H1 (cell line): ENCODE results near the gene RBM20. TPM values are rescaled to one million over a fixed set of nuclear protein-coding genes. Genes with fewer than 3 reads are reported as not detected.

Experiments used
- CTCF ChIA-PET: fragments of 300-600 bp; sonication (Branson Sonifier 250); formaldehyde crosslinking; loops from one replicate; lab custom pipeline; 2021; ENCODE audit not compliant: partially characterized antibody; lab: Charles Lee
- POLR2A ChIA-PET: fragments of 300-600 bp; sonication (Branson Sonifier 250); formaldehyde crosslinking; loops from one replicate; lab custom pipeline; 2021; ENCODE audit warnings: inconsistent platforms; ENCODE audit not compliant: partially characterized antibody; lab: Charles Lee
- DNase-seq, 2 experiments: peaks; one replicate each; pipeline versions ENCODE4 v3.0.0 to v3.0.0-alpha.2; 2010 to 2022; ENCODE audit warnings: low spot score in 2 of 2, low read depth in 1 of 2, mixed read lengths in 1 of 2
- FAIRE-seq: peaks from 2 replicates; lab custom pipeline; 2011; peaks lifted over from hg19 to GRCh38; lab: Jason Lieb, UNC
- H2AFZ ChIP-seq: 2 replicates; pipeline ENCODE4 v1.8.1; 2012; ENCODE audit warnings: low read length, inconsistent platforms
- H2AK5ac ChIP-seq: 2 replicates; pipeline ENCODE4 v1.6.1; 2013; ENCODE audit warnings: low read depth, low read length
- H2BK120ac ChIP-seq: replicated peaks from 2 replicates; pipeline ENCODE3; 2013; ENCODE audit warnings: low read depth, low read length, inconsistent platforms
- H2BK12ac ChIP-seq: 2 replicates; pipeline ENCODE4 v1.6.1; 2013; ENCODE audit warnings: low read depth, low read length
- H2BK15ac ChIP-seq: 2 replicates; pipeline ENCODE4 v1.6.1; 2013; ENCODE audit warnings: low read length
- H2BK20ac ChIP-seq: 2 replicates; pipeline ENCODE4 v1.6.1; 2013; ENCODE audit warnings: low read length
- H2BK5ac ChIP-seq: 2 replicates; pipeline ENCODE4 v1.6.1; 2013; ENCODE audit warnings: low read depth, low read length
- H3K14ac ChIP-seq: 2 replicates; pipeline ENCODE4 v1.6.1; 2013; ENCODE audit warnings: inconsistent platforms; ENCODE audit not compliant: insufficient read length
- H3K18ac ChIP-seq: 2 replicates; pipeline ENCODE4 v1.6.1; 2013; ENCODE audit warnings: low read length; ENCODE audit errors: extremely low read depth
- H3K23ac ChIP-seq: 2 replicates; pipeline ENCODE4 v1.6.1; 2013; ENCODE audit warnings: inconsistent platforms; ENCODE audit not compliant: insufficient read length
- H3K23me2 ChIP-seq: 2 replicates; pipeline ENCODE4 v1.6.1; 2013; ENCODE audit warnings: low read depth, low read length
- H3K27ac ChIP-seq: 2 replicates; pipeline ENCODE4 v1.6.1; 2011; ENCODE audit warnings: low read depth, low read length, inconsistent platforms
- H3K27me3 ChIP-seq, 4 experiments: replicated peaks in 1 of 4; 1 replicate in 1 of 4; 2 replicates in 3 of 4; pipeline versions ENCODE4 v1.6.1 to v1.8.1; 2011 to 2013; ENCODE audit warnings: low read length in 3 of 4, mild to moderate bottlenecking in 3 of 4, inconsistent platforms in 2 of 4, mixed read lengths in 2 of 4, moderate library complexity in 1 of 4; ENCODE audit not compliant: control insufficient read depth in 3 of 4, insufficient read depth in 3 of 4; ENCODE audit errors: extremely low read depth in 1 of 4
- H3K36me3 ChIP-seq, 4 experiments: 2 replicates each; pipeline versions ENCODE4 v1.6.1 to v1.8.1; 2011 to 2013; ENCODE audit warnings: mild to moderate bottlenecking in 4 of 4, low read length in 3 of 4, moderate library complexity in 2 of 4, control low read depth in 1 of 4, inconsistent platforms in 1 of 4; ENCODE audit not compliant: insufficient read depth in 4 of 4, control insufficient read depth in 2 of 4
- H3K4ac ChIP-seq: replicated peaks from 2 replicates; pipeline ENCODE3; 2013; ENCODE audit warnings: low read length, low read depth, mixed read lengths, inconsistent platforms; ENCODE audit not compliant: insufficient read length
- H3K4me1 ChIP-seq, 4 experiments: replicated peaks in 1 of 4; 1 replicate in 1 of 4; 2 replicates in 3 of 4; pipeline versions ENCODE4 v1.6.1 to v1.8.1; 2011 to 2013; ENCODE audit warnings: low read length in 3 of 4, inconsistent platforms in 2 of 4, mixed read lengths in 1 of 4; ENCODE audit not compliant: insufficient read depth in 4 of 4, control insufficient read depth in 3 of 4
- H3K4me2 ChIP-seq, 2 experiments: 2 replicates each; pipeline versions ENCODE4 v1.6.1 to v1.8.1; 2011 to 2013; ENCODE audit warnings: low read depth in 2 of 2, low read length in 2 of 2, control low read depth in 1 of 2, inconsistent platforms in 1 of 2, mild to moderate bottlenecking in 1 of 2; ENCODE audit not compliant: insufficient read depth in 1 of 2
- H3K4me3 ChIP-seq, 4 experiments: fragments of 200-600, 300-600 bp in 1 of 4; sonication (generic), shearing (Covaris generic), sonication (Bioruptor Twin) in 1 of 4; 2 replicates each; pipeline versions ENCODE4 v1.5.1 to v1.8.1; 2011 to 2016; ENCODE audit warnings: low read length in 4 of 4, low read depth in 3 of 4, control low read depth in 2 of 4, inconsistent platforms in 2 of 4, mild to moderate bottlenecking in 2 of 4, mixed read lengths in 1 of 4, moderate library complexity in 1 of 4; ENCODE audit not compliant: insufficient read depth in 2 of 4; ENCODE audit errors: extremely low read depth in 1 of 4
- H3K56ac ChIP-seq: replicated peaks from 2 replicates; pipeline ENCODE3; 2013; ENCODE audit warnings: low read depth, mild to moderate bottlenecking, mixed read lengths, low read length, inconsistent platforms; ENCODE audit not compliant: insufficient read length
- H3K79me1 ChIP-seq: 2 replicates; pipeline ENCODE4 v1.6.1; 2013; ENCODE audit warnings: low read depth, low read length, control low read depth
- H3K79me2 ChIP-seq, 2 experiments: 2 replicates each; pipeline versions ENCODE4 v1.6.1 to v1.8.1; 2012 to 2013; ENCODE audit warnings: low read length in 2 of 2, mild to moderate bottlenecking in 2 of 2, inconsistent platforms in 1 of 2; ENCODE audit not compliant: insufficient read depth in 2 of 2, control insufficient read depth in 1 of 2
- H3K9ac ChIP-seq, 4 experiments: replicated peaks in 1 of 4; 1 replicate in 1 of 4; 2 replicates in 3 of 4; pipeline versions ENCODE4 v1.6.1 to v1.8.1; 2011 to 2013; ENCODE audit warnings: low read depth in 3 of 4, low read length in 3 of 4, control low read depth in 2 of 4, mild to moderate bottlenecking in 2 of 4, moderate library complexity in 2 of 4, inconsistent platforms in 1 of 4; ENCODE audit errors: extremely low read depth in 1 of 4
- H3K9me3 ChIP-seq, 2 experiments: 2 replicates each; pipeline versions ENCODE4 v1.6.1 to v1.8.1; 2012 to 2013; ENCODE audit warnings: mild to moderate bottlenecking in 2 of 2, moderate library complexity in 2 of 2, control low read depth in 1 of 2, inconsistent platforms in 1 of 2, low read depth in 1 of 2, low read length in 1 of 2, mixed read lengths in 1 of 2; ENCODE audit not compliant: insufficient read depth in 2 of 2
- H4K20me1 ChIP-seq, 2 experiments: replicated peaks in 1 of 2; 2 replicates each; pipeline versions ENCODE3 to v1.8.1; 2011 to 2013; ENCODE audit warnings: inconsistent platforms in 2 of 2, low read length in 2 of 2, mild to moderate bottlenecking in 1 of 2; ENCODE audit not compliant: insufficient read depth in 2 of 2, control insufficient read depth in 1 of 2
- H4K5ac ChIP-seq: 2 replicates; pipeline ENCODE4 v1.6.1; 2013; ENCODE audit warnings: low read length, low read depth, mixed read lengths, inconsistent platforms; ENCODE audit not compliant: insufficient read length
- H4K8ac ChIP-seq: 2 replicates; pipeline ENCODE4 v1.8.0; 2013; ENCODE audit warnings: mild to moderate bottlenecking, moderate library complexity, low read length, inconsistent platforms; ENCODE audit not compliant: insufficient read depth; ENCODE audit errors: extremely low read depth
- H4K91ac ChIP-seq: replicated peaks from 2 replicates; pipeline ENCODE3; 2013; ENCODE audit warnings: low read length, mixed read lengths, inconsistent platforms; ENCODE audit not compliant: insufficient read length
- ATF2 ChIP-seq: IDR thresholded peaks from 2 replicates; pipeline ENCODE4 v1.6.1; 2012; ENCODE audit warnings: low read length, inconsistent platforms
- BACH1 ChIP-seq: IDR thresholded peaks from 2 replicates; pipeline ENCODE4 v1.6.1; 2012; ENCODE audit warnings: low read length, improper control_type of control experiment
- CBX5 ChIP-seq: fragments of 300-800, 300-1000 bp; sonication (generic); IDR thresholded peaks from 2 replicates; pipeline ENCODE4 v1.7.1; 2016; ENCODE audit warnings: antibody characterized with exemption, low read length, low read depth
- CREB1 ChIP-seq: IDR thresholded peaks from 2 replicates; pipeline ENCODE4 v1.6.1; 2012; ENCODE audit warnings: inconsistent platforms
- EGR1 ChIP-seq: IDR thresholded peaks from 2 replicates; pipeline ENCODE4 v1.6.1; 2011; ENCODE audit warnings: low read depth, low read length, borderline replicate concordance
- EZH2 ChIP-seq: fragments of 200-600 bp; sonication (generic); IDR thresholded peaks from 2 replicates; pipeline ENCODE4 v1.7.1; 2012; ENCODE audit warnings: low read depth, mild to moderate bottlenecking, moderate library complexity, low read length, inconsistent platforms; ENCODE audit not compliant: severe bottlenecking
- HDAC2 ChIP-seq, 2 experiments: fragments of 300-600 bp in 1 of 2; sonication (generic) in 1 of 2; IDR thresholded peaks; 2 replicates each; pipeline ENCODE4 v1.6.1; 2011 to 2012; ENCODE audit warnings: low read depth in 2 of 2, low read length in 2 of 2, mild to moderate bottlenecking in 2 of 2, moderate library complexity in 2 of 2, borderline replicate concordance in 1 of 2, inconsistent platforms in 1 of 2
- JUN ChIP-seq: IDR thresholded peaks from 2 replicates; pipeline ENCODE4 v1.6.1; 2011; ENCODE audit warnings: low read depth, mild to moderate bottlenecking, improper control_type of control experiment, low read length
- JUND ChIP-seq: IDR thresholded peaks from 2 replicates; pipeline ENCODE4 v1.6.1; 2011; ENCODE audit warnings: mild to moderate bottlenecking, improper control_type of control experiment, low read length
- POLR2A ChIP-seq, 2 experiments: IDR thresholded peaks; 1 replicate in 1 of 2; 2 replicates in 1 of 2; pipeline ENCODE4 v1.6.1; 2011; ENCODE audit warnings: low read depth in 2 of 2, low read length in 2 of 2, mild to moderate bottlenecking in 2 of 2; ENCODE audit errors: control extremely low read depth in 1 of 2
- SP1 ChIP-seq: IDR thresholded peaks from 2 replicates; pipeline ENCODE4 v1.6.1; 2011; ENCODE audit warnings: low read depth, low read length
- SP4 ChIP-seq: IDR thresholded peaks from 2 replicates; pipeline ENCODE4 v1.6.1; 2012; ENCODE audit warnings: low read length, inconsistent platforms
- TBP ChIP-seq: IDR thresholded peaks from 2 replicates; pipeline ENCODE4 v1.6.1; 2011; ENCODE audit warnings: low read depth, low read length, improper control_type of control experiment
- WGBS, 2 experiments: shearing (Covaris generic) in 1 of 2; methylation state at CpG; one replicate each; pipeline versions ENCODE4 v1.1.6 to v1.1.7; 2013 to 2015; ENCODE audit warnings: low lambda C conversion rate in 2 of 2, mixed read lengths in 2 of 2, inconsistent platforms in 1 of 2, low coverage in 1 of 2, missing lambda C conversion rate in 1 of 2; ENCODE audit not compliant: insufficient replicate concordance in 2 of 2, insufficient coverage in 1 of 2, insufficient read length in 1 of 2; ENCODE audit errors: extremely low coverage in 1 of 2, missing lambda C conversion rate in 1 of 2; 5-methylcytosine and 5-hydroxymethylcytosine counted together
- polyA plus RNA-seq, 7 experiments: library from polyadenylated mRNA; depleted of rRNA in 3 of 7; stranded (reverse) in 5 of 7; unstranded in 2 of 7; fragments of >200 nt in 5 of 7; fragments of 200-250 nt in 2 of 7; gene quantifications; 1 replicate in 5 of 7; 2 replicates in 1 of 7; 4 replicates in 1 of 7; pipeline versions ENCODE4 v1.2.1 to v1.2.3, GENCODE V29; 2011 to 2013; ENCODE audit warnings: missing spikeins in 2 of 7, mixed read lengths in 2 of 7
- total RNA-seq: library from RNA; stranded (reverse); fragmentation: NEBNext Ultra II Directional; extraction: Animal tissue kit (Norgen Biotek cat#: 25700); gene quantifications from 2 replicates; pipeline ENCODE4 v1.2.1, GENCODE V29; 2021

The RBM20 gene
- total and polyA plus RNA-seq, 2 of the 8 experiments (the other 6 are each of a cell fraction or from before 2014, with no cell fraction given): 0.05 to 0.63 TPM

DNA sequence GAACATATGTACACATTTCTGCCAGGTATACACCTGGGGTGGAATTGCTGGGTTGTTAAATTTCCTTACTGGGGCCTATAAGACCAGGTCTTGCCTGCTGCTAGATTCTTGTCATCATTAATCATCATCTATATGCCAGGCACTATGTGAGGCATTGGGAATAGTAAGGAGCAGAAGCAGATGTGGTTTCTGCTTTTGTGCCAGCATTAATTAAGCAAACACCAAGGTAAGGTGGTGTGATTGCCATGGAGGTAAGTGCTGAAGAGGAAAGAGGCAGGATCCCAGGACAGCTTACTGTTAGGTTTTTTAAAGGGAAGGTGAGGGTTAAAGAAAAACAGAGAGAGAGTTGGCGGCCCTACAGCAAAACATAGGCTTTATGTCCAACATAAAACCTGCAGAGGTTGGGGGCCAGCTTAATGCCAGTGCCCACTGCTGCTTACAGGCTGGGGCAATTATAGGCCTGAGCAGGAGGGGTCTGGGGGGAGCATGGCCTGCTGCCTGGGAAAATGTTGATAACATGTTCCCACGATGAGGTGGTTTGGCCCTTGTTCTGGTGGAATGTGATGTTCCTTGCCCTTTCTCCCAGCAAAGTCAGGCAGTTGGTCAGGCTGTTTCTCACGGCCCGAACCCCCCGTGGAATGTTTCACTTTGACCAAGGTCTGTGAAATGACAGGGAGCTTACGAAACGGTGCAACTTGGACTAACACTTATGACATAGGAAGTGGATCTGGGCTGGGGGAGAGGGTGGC is 93.9 kb downstream of the RBM20 start:
- Histone ChIP-seq H4K5ac (no peak overlapping the region), H3K79me2 (no peaks in the 10 kb centered on the region), H3K27ac (no peak overlapping the region), H3K27me3 (no peaks in the 10 kb centered on the region), H3K23me2 (no peaks in the 10 kb centered on the region), H2AFZ (no peak overlapping the region; the same call in 1 of the 2 replicates), H3K4me2 (no peak overlapping the region), H2BK120ac (no peak overlapping the region), H2BK20ac (no peak overlapping the region), H3K18ac (no peak overlapping the region), H4K8ac (no peak overlapping the region; the same call in 1 of the 2 replicates), H4K20me1 (no peaks in the 10 kb centered on the region), H2AK5ac (no peak overlapping the region), H3K4ac (no peak overlapping the region), H3K14ac (no peak overlapping the region), H3K9ac (no peak overlapping the region), H3K79me1 (no peaks in the 10 kb centered on the region), H2BK5ac (no peak overlapping the region), H3K36me3 (no peaks in the 10 kb centered on the region), H2BK12ac (no peak overlapping the region), H2BK15ac (no peak overlapping the region), H3K9me3 (no peaks in the 10 kb centered on the region), H4K91ac (no peak overlapping the region), H3K4me1 (no peaks in the 10 kb centered on the region), H3K23ac (no peak overlapping the region), H3K56ac (no peak overlapping the region), H3K4me3 (no peak overlapping the region)
- no peak for FAIRE-seq
- WGBS, 2 experiments: 78% methylated on average over 7 of the region's 7 CpGs; no CpG with 5 or more reads in 1 of the 2 experiments
- CTCF ChIA-PET: interaction anchor here (0.6 to 1.6 kb wide), 6 partner anchors 57 to 296 kb away, joined by 3 to 7 read pairs (median 3); no protein-coding TSS in a partner anchor
- POLR2A ChIA-PET: no interaction called here
- DNase-seq: no peak
- TF ChIP-seq CBX5 (no peak), EGR1 (no peak), EZH2 (no peak), SP1 (no peak), HDAC2 (IDR thresholded peaks at IDR 0.05; ENCODE audit: borderline replicate concordance in 1 of 2, low read depth in 2 of 2, low read length in 2 of 2) (no peak), TBP (no peak), ATF2 (no peak), JUND (no peak), BACH1 (no peak), POLR2A (IDR thresholded peaks at IDR 0.05; ENCODE audit: control extremely low read depth in 1 of 2, low read depth in 2 of 2, low read length in 2 of 2) (no peak), JUN (no peak), CREB1 (no peak), SP4 (no peak)
